CD14-positive monocyte (primary cell): ENCODE data around the gene PHRF1. TPM values are rescaled to one million over a fixed set of nuclear protein-coding genes. Genes with fewer than 3 reads are reported as not detected.
A peak's percentile ranks its signal among the peaks of the same experiment; 100 is the strongest.

Experiments
- DNase-seq, 3 donors: peaks; one replicate each; pipeline ENCODE4 v3.0.0-alpha.2; 2011 to 2022
- H2AFZ ChIP-seq: 2 replicates; pipeline ENCODE4 v1.6.0; 2012; ENCODE audit warnings: mild to moderate bottlenecking, low read depth, low read length, inconsistent platforms; ENCODE audit not compliant: insufficient read depth, poor library complexity, severe bottlenecking
- H3K27ac ChIP-seq, 2 donors: 1 replicate in 1 of 2; 2 replicates in 1 of 2; pipeline ENCODE4 v1.5.1; 2012 to 2013; ENCODE audit warnings: low read length in 2 of 2, control low read depth in 1 of 2, inconsistent platforms in 1 of 2, low read depth in 1 of 2, mild to moderate bottlenecking in 1 of 2
- H3K27me3 ChIP-seq, 2 donors: one replicate each; pipeline versions ENCODE4 v1.6.0 to v1.6.1; 2011 to 2013; ENCODE audit warnings: low read length in 2 of 2; ENCODE audit not compliant: control insufficient read depth in 2 of 2, insufficient read depth in 2 of 2
- H3K36me3 ChIP-seq, 2 donors: replicated peaks in 1 of 2; 1 replicate in 1 of 2; 2 replicates in 1 of 2; pipeline versions ENCODE4 v1.5.1 to v1.6.1; 2012 to 2013; ENCODE audit warnings: low read length in 2 of 2, control low read depth in 1 of 2, inconsistent platforms in 1 of 2, mild to moderate bottlenecking in 1 of 2; ENCODE audit not compliant: insufficient read depth in 2 of 2, control insufficient read depth in 1 of 2
- H3K4me1 ChIP-seq, 2 donors: 1 replicate in 1 of 2; 2 replicates in 1 of 2; pipeline versions ENCODE4 v1.5.1 to v1.6.1; 2012 to 2013; ENCODE audit warnings: low read length in 2 of 2, control low read depth in 1 of 2, inconsistent platforms in 1 of 2, mild to moderate bottlenecking in 1 of 2, moderate library complexity in 1 of 2; ENCODE audit not compliant: insufficient read depth in 2 of 2, control insufficient read depth in 1 of 2
- H3K4me2 ChIP-seq: replicated peaks from 2 replicates; pipeline ENCODE3; 2012; ENCODE audit warnings: low read length, moderate library complexity, mild to moderate bottlenecking; ENCODE audit not compliant: poor library complexity, severe bottlenecking; ENCODE audit errors: extremely low read depth
- H3K4me3 ChIP-seq, 3 experiments: fragments of 200-600 bp in 1 of 3; sonication (generic) in 1 of 3; replicated peaks in 1 of 3; 1 replicate in 2 of 3; 2 replicates in 1 of 3; pipeline ENCODE4 v1.5.1; 2011 to 2013; ENCODE audit warnings: low read length in 3 of 3, mild to moderate bottlenecking in 3 of 3, control low read depth in 2 of 3, low read depth in 2 of 3, inconsistent platforms in 1 of 3, moderate library complexity in 1 of 3
- H3K79me2 ChIP-seq: 2 replicates; pipeline ENCODE4 v1.6.0; 2012; ENCODE audit warnings: mild to moderate bottlenecking, control low read depth, inconsistent platforms, low read length, moderate library complexity; ENCODE audit not compliant: insufficient read depth
- H3K9ac ChIP-seq: 2 replicates; pipeline ENCODE4 v1.6.0; 2017; ENCODE audit warnings: low read length, mild to moderate bottlenecking; ENCODE audit not compliant: insufficient read depth, poor library complexity, severe bottlenecking
- H3K9me3 ChIP-seq, 2 donors: replicated peaks in 1 of 2; 1 replicate in 1 of 2; 2 replicates in 1 of 2; pipeline versions ENCODE4 v1.5.1 to v1.6.1; 2012 to 2013; ENCODE audit warnings: low read length in 2 of 2, control low read depth in 1 of 2; ENCODE audit not compliant: control insufficient read depth in 1 of 2, insufficient read depth in 1 of 2
- H4K20me1 ChIP-seq: 2 replicates; pipeline ENCODE4 v1.6.0; 2012; ENCODE audit warnings: mild to moderate bottlenecking, low read length, control low read depth, moderate library complexity; ENCODE audit not compliant: insufficient read depth
- H3K27ac Mint-ChIP-seq, 7 donors: one replicate each; pipeline ENCODE4 v1.8.0; 2020; ENCODE audit warnings: mild to moderate bottlenecking in 7 of 7, mixed read lengths in 7 of 7, moderate library complexity in 6 of 7, inconsistent platforms in 2 of 7
- H3K27me3 Mint-ChIP-seq, 3 donors: one replicate each; pipeline ENCODE4 v1.8.0; 2021 to 2022; ENCODE audit warnings: low read depth in 3 of 3, mild to moderate bottlenecking in 3 of 3, mixed read lengths in 3 of 3, moderate library complexity in 3 of 3, inconsistent platforms in 1 of 3
- H3K36me3 Mint-ChIP-seq, 2 donors: one replicate each; pipeline ENCODE4 v1.8.0; 2020; ENCODE audit warnings: mixed read lengths in 2 of 2, inconsistent platforms in 1 of 2, mild to moderate bottlenecking in 1 of 2
- H3K4me1 Mint-ChIP-seq: one replicate; pipeline ENCODE4 v1.8.0; 2020; ENCODE audit warnings: mild to moderate bottlenecking, mixed read lengths
- H3K4me3 Mint-ChIP-seq, 2 donors: one replicate each; pipeline ENCODE4 v1.8.0; 2020; ENCODE audit warnings: mild to moderate bottlenecking in 2 of 2, mixed read lengths in 2 of 2, moderate library complexity in 1 of 2
- H3K9me3 Mint-ChIP-seq, 7 donors: one replicate each; pipeline ENCODE4 v1.8.0; 2020 to 2022; ENCODE audit warnings: mixed read lengths in 7 of 7, mild to moderate bottlenecking in 6 of 7, moderate library complexity in 6 of 7, inconsistent platforms in 2 of 7
- CTCF ChIP-seq: fragments of 200-600 bp; IDR thresholded peaks from one replicate; pipeline ENCODE4 v1.8.0; 2022; ENCODE audit warnings: antibody characterized with exemption, mild to moderate bottlenecking
- WGBS: methylation state at CpG from one replicate; pipeline ENCODE4 v1.1.5; 2013; ENCODE audit warnings: missing lambda C conversion rate; ENCODE audit not compliant: insufficient coverage; 5-methylcytosine and 5-hydroxymethylcytosine counted together
- intact Hi-C, 2 donors: fragments of 100-400 bp; cut with micrococcal nuclease; formaldehyde crosslinking; loops; one replicate each; pipeline versions ENCODE4 v1.15.0 to v1.15.1; 2023
- polyA plus RNA-seq, 3 donors: library from polyadenylated mRNA; depleted of rRNA in 1 of 3; unstranded in 2 of 3; stranded (reverse) in 1 of 3; fragments of 300-500 nt in 2 of 3; fragments of >200 nt in 1 of 3; fragmentation: Illumina TruSeq in 2 of 3; gene quantifications; 1 replicate in 2 of 3; 2 replicates in 1 of 3; pipeline ENCODE4 v1.2.3, GENCODE V29; 2012 to 2021

The PHRF1 gene
- polyA plus RNA-seq, 3 donors: 1.3 to 11.1 (median 3.3) TPM

- Histone ChIP-seq H3K27ac (no peak overlapping the region), H3K4me1 (peaks cover 23 to 32% of the 10 kb centered on the region in 2 donors), H3K79me2 (peaks cover 67% of the 10 kb centered on the region), H3K36me3 (peaks cover 45 to 60% of the 10 kb centered on the region in 2 donors), H3K4me2 (no peak overlapping the region), H3K4me3 (no peak overlapping the region), H3K27me3 (no peaks in the 10 kb centered on the region), H3K9ac (no peak overlapping the region), H4K20me1 (peaks cover 81% of the 10 kb centered on the region), H3K9me3 (no peaks in the 10 kb centered on the region), H2AFZ (no peak overlapping the region)
- Mint-ChIP-seq H3K4me1 (peaks cover 34% of the 10 kb centered on the region), H3K27me3 (no peaks in the 10 kb centered on the region), H3K9me3 (no peaks in the 10 kb centered on the region), H3K4me3 (no peak overlapping the region), H3K36me3 (peaks cover 55 to 72% of the 10 kb centered on the region in 2 donors), H3K27ac (peak overlapping the region in 1 of 7 donors; percentile 68)
- no peak for TF ChIP-seq CTCF
- intact Hi-C loops: no loop called here
- no peak for DNase-seq
- WGBS: 98% methylated on average over 5 of the region's 10 CpGs
Observed at GRCh38 chr11:584287-584686, 8.0 kb downstream of the PHRF1 start.

GRCh38 chr11:586376-587316 is 10.4 kb downstream of the PHRF1 start:
- intact Hi-C loops: no loop called here
- H3K9me3 ChIP-seq: no peaks in the 10 kb centered on the region
- peaks cover 53 to 77% of the 10 kb centered on the region in 2 donors for H3K36me3 ChIP-seq
- H3K4me1 ChIP-seq: peaks cover 23 to 24% of the 10 kb centered on the region in 2 donors
- H2AFZ ChIP-seq: no peak overlapping the region
- H3K79me2 ChIP-seq: peaks cover 53% of the 10 kb centered on the region
- no peaks in the 10 kb centered on the region for H3K9me3 Mint-ChIP-seq
- H3K27ac Mint-ChIP-seq: peak overlapping the region; percentile 94 to 97 (median 95)
- H3K36me3 Mint-ChIP-seq: peaks cover 71 to 87% of the 10 kb centered on the region in 2 donors
- peaks cover 69% of the 10 kb centered on the region for H4K20me1 ChIP-seq
- WGBS: 84% methylated on average over 30 of the region's 32 CpGs
- H3K4me2 ChIP-seq: no peak overlapping the region
- no peak for TF ChIP-seq CTCF
- H3K4me3 ChIP-seq: no peak overlapping the region
- H3K4me1 Mint-ChIP-seq: peaks cover 25% of the 10 kb centered on the region
- H3K27ac ChIP-seq: peak overlapping the region; percentile 74 to 82
- no peak overlapping the region for H3K4me3 Mint-ChIP-seq
- no peak for DNase-seq
- H3K27me3 Mint-ChIP-seq: peaks cover 0 to 2% (median 0%) of the 10 kb centered on the region in 3 donors
- H3K27me3 ChIP-seq: no peaks in the 10 kb centered on the region
- peak overlapping the region; percentile 2 for H3K9ac ChIP-seq
